BJ (cell line): ENCODE data around the gene GHRHR. TPM values are rescaled to one million over a fixed set of nuclear protein-coding genes. Genes with fewer than 3 reads are reported as not detected.

Experiments
- CTCF ChIA-PET: fragments of 350-600 bp; formaldehyde crosslinking; extraction: SDS; loops from one replicate; lab custom pipeline; 2021; ENCODE audit warnings: antibody characterized with exemption, inconsistent platforms; lab: Yijun Ruan, JAX
- POLR2A ChIA-PET: fragments of 300-600 bp; sonication (Branson Sonifier 250); formaldehyde crosslinking; extraction: SDS; loops from one replicate; lab custom pipeline; 2021; ENCODE audit warnings: antibody characterized with exemption; lab: Charles Lee
- DNase-seq: peaks from one replicate; pipeline ENCODE4 v3.0.0-alpha.2; 2011; ENCODE audit warnings: low read depth
- H3K27me3 ChIP-seq: 2 replicates; pipeline ENCODE4 v1.6.0; 2011; ENCODE audit warnings: low read length; ENCODE audit not compliant: control insufficient read depth, insufficient read depth
- H3K36me3 ChIP-seq: 2 replicates; pipeline ENCODE4 v1.5.1; 2011; ENCODE audit warnings: low read length; ENCODE audit not compliant: control insufficient read depth, insufficient read depth
- H3K4me3 ChIP-seq: 2 replicates; pipeline ENCODE4 v1.5.1; 2011; ENCODE audit warnings: low read depth, mild to moderate bottlenecking, control low read depth, low read length
- polyA plus RNA-seq: library from polyadenylated mRNA; depleted of rRNA; stranded (reverse); fragments of >200 nt; gene quantifications from 2 replicates; pipeline ENCODE4 v1.2.3, GENCODE V29; 2011
- TF ChIP-seq, protein P1 (sequence below): IDR thresholded peaks from 2 replicates; pipeline ENCODE4 v1.5.1; 2011; ENCODE audit warnings: low read depth, mild to moderate bottlenecking, control low read depth, inconsistent platforms, low read length, moderate library complexity; ENCODE audit not compliant: insufficient read depth

GHRHR gene
- polyA plus RNA-seq, 1 experiment: not detected

DNA sequence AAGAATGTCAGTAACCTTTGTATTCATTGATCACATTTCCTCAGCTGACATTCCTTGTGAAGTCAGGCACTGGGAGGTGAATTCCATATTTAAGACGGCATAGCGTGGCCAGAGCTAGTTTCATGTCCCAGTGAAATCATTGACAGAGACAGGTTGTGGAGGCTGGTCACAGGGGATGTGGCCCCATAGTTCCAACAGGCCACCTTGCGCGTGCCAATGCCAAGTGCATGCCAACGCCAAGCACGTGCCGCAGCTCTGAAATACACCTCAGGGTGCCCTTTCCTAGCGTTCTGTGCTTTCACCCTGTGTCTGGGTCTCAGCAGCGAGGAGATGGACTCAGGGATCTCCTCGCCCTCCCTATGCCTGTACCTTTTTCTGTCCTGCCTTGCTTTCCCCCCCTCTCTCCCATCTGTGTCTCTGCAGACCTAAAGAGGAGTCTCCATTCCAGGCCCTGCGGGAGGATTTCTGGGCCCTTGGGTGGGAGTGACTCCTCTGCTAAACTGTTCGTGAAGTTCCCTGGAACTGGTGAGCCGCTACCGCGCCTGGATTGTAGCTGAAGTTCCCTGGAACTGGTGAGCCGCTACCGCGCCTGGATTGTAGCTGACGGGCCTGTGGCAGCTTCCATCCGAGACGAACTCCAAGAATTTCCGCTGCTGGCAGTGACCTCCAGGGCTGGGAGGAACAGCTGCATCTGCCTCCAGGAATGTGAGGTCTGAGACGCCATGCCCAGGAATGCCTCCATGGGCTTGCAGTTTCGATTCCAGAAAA is 32.4 kb upstream of the GHRHR start:
- no peak overlapping the region for H3K4me3 ChIP-seq
- peaks cover 14% of the 10 kb centered on the region for H3K27me3 ChIP-seq
- CTCF ChIA-PET: interaction anchor here (0.9 to 3.7 kb wide), 2 partner anchors 8 to 36 kb away, joined by 3 to 38 read pairs; no protein-coding TSS in a partner anchor
- POLR2A ChIA-PET: no interaction called here
- DNase-seq: no peak
- H3K36me3 ChIP-seq: no peaks in the 10 kb centered on the region
- TF ChIP-seq, protein P1, sequence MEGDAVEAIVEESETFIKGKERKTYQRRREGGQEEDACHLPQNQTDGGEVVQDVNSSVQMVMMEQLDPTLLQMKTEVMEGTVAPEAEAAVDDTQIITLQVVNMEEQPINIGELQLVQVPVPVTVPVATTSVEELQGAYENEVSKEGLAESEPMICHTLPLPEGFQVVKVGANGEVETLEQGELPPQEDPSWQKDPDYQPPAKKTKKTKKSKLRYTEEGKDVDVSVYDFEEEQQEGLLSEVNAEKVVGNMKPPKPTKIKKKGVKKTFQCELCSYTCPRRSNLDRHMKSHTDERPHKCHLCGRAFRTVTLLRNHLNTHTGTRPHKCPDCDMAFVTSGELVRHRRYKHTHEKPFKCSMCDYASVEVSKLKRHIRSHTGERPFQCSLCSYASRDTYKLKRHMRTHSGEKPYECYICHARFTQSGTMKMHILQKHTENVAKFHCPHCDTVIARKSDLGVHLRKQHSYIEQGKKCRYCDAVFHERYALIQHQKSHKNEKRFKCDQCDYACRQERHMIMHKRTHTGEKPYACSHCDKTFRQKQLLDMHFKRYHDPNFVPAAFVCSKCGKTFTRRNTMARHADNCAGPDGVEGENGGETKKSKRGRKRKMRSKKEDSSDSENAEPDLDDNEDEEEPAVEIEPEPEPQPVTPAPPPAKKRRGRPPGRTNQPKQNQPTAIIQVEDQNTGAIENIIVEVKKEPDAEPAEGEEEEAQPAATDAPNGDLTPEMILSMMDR: no peak

DNA sequence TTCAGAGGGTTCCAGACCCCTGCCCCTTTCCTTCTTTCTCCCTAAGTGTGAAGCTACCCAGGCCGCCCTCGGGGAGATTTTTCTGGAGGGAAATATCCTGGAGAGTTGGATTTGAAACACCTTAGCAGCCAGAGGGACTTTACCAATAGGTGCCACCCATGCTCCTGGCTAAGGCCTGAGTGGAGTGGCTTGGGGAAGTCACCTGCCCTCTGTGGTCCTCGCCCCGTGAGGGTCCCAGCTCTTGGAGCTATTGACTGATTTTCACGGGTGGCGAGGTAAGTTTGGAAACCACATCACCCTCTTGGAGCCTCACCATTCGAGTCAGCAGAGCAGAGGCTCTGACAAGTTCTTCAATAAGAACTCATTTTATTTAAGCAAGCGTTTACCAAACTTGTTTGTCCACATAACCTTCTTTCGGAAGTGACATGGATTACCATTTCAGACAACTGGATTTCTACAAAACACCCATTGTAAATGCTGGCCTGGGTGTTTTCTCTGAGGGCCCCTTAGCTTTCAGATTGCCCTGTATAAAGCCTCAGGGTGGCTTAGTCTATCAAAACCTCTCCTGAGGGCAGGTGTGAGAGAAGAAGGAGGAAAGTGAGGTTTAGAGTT is 31.7 kb upstream of the GHRHR start:
- no peak for DNase-seq
- TF ChIP-seq, protein P1: no peak
- no peak overlapping the region for H3K4me3 ChIP-seq
- ChIA-PET CTCF (no interaction called here), POLR2A (no interaction called here)
- H3K36me3 ChIP-seq: no peaks in the 10 kb centered on the region
- peaks cover 20% of the 10 kb centered on the region for H3K27me3 ChIP-seq

DNA sequence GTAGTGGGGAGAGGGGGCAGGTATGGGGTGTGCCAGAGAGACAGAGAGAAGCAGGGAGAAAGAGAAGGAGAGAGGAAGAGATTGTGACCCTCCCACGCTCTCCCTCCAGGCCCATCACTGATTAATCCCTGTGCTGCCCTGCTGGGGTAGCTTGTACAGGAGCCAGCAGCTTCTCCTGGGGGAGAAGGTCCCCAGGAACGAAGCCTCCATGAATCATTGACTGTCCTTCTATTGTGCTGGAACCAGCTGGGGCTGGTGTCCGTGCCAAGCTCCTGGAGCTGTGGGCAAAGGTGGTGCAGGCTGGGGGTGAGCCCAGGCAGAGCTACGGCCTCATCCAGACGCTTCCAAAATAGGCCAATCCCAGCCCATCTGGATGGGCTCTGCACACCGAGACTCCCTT is 31.2 kb upstream of the GHRHR start:
- Histone ChIP-seq H3K36me3 (no peaks in the 10 kb centered on the region), H3K4me3 (no peak overlapping the region), H3K27me3 (peaks cover 20% of the 10 kb centered on the region)
- CTCF ChIA-PET: no interaction called here
- no peak for DNase-seq
- POLR2A ChIA-PET: no interaction called here
- TF ChIP-seq, protein P1: no peak

DNA sequence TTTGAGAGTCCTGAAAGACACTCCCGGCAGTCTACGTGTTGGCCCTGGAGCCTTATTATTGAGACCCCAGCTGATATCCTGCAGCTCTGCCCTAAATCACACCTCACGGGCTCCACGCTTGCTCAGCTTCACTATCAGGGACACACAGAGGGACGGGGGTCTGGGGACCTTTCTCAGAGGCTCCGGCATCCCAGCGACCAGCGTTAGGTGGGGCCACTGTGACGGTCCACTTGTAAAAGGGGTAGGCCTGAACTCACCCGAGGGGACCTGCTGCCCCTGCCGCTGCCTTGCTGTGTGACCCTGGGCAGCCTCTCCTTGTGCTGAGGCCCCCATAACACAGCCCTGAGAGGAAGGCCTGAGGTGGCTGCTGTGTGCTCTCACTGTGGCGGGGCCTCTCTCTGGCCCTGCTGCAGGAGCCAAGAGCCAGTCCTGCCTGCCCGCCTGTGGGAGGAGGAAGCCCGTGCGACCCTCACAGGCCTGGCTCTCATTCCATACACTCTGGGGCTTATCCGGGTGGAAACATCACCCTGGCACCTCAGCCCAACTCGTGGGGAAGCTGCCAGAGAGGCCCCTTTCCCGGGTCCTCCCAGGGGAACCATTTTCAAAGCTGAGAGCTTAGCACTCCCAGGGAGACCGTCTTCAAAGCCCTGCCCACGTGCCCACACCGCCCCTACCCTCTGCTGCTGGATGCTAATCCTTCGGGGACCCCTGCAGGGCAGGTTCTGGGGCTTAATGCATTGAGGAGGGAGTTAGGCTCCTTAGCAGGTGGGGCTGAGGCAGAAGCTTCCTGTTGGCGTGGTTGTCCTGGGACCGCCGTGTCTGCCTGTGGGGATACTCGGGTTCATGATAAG is 30.4 kb upstream of the GHRHR start:
- POLR2A ChIA-PET: no interaction called here
- Histone ChIP-seq H3K36me3 (no peaks in the 10 kb centered on the region), H3K27me3 (peaks cover 20% of the 10 kb centered on the region), H3K4me3 (no peak overlapping the region)
- TF ChIP-seq, protein P1: no peak
- no peak for DNase-seq
- CTCF ChIA-PET: interaction anchor here (0.6 to 1.4 kb wide), 4 partner anchors 10 to 310 kb away, joined by 3 to 5 read pairs (median 4); no protein-coding TSS in a partner anchor
